ENCODE results near the gene PTPRM.

DNA sequence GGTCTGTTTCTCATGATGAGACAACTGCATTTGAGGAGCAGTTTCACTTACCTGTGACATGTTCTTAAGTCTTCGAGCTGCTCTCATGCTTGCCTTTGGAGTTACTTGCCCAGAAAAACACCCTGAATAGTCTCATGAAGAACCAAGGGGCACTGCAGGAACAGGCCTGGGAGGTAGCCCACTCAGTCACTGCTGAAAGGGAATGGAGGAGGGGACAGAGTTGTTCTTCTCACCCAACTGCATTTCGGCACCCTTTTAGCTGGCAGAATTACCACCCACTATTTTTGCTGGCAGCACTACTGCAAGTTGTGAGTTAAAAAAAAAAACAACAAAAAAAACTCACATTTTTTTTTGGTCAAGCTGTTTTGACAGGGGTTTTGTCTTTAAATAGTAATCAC is 181.9 kb downstream of the PTPRM start:
- TF ChIP-seq, protein P1, sequence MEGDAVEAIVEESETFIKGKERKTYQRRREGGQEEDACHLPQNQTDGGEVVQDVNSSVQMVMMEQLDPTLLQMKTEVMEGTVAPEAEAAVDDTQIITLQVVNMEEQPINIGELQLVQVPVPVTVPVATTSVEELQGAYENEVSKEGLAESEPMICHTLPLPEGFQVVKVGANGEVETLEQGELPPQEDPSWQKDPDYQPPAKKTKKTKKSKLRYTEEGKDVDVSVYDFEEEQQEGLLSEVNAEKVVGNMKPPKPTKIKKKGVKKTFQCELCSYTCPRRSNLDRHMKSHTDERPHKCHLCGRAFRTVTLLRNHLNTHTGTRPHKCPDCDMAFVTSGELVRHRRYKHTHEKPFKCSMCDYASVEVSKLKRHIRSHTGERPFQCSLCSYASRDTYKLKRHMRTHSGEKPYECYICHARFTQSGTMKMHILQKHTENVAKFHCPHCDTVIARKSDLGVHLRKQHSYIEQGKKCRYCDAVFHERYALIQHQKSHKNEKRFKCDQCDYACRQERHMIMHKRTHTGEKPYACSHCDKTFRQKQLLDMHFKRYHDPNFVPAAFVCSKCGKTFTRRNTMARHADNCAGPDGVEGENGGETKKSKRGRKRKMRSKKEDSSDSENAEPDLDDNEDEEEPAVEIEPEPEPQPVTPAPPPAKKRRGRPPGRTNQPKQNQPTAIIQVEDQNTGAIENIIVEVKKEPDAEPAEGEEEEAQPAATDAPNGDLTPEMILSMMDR (IDR thresholded peaks at IDR 0.05; ENCODE audit: insufficient read depth, low read length, poor library complexity, severe bottlenecking), result no peak
- TF ChIP-seq EZH2phosphoT487 (conservative IDR thresholded peaks at IDR 0.05; ENCODE audit: low read length), result no peak

Data from SU-DHL-6 (cell line).